IMR-90 (cell line): ENCODE measurements around the gene PADI1. TPM values are rescaled to one million over a fixed set of nuclear protein-coding genes. Genes with fewer than 3 reads are reported as not detected.

Experiments used
- ATAC-seq: fragments of 200-7000 bp; cut with Tn5 transposase; 2 replicates; pipeline ENCODE4 v1.9.1; 2020; ENCODE audit warnings: low read depth, mild to moderate bottlenecking, moderate library complexity
- BruUV-seq: library from RNA; stranded (reverse); fragments of 400-500 nt; replicated peaks from 2 replicates; lab custom pipeline; 2021; lab: Mats Ljungman, UMichigan
- CTCF ChIA-PET: fragments of 300-600 bp; formaldehyde crosslinking; extraction: SDS; loops from one replicate; lab custom pipeline; 2021; ENCODE audit warnings: antibody characterized with exemption; lab: Yijun Ruan, JAX
- POLR2A ChIA-PET: fragments of 300-600 bp; sonication (Branson Sonifier 250); formaldehyde crosslinking; loops from one replicate; lab custom pipeline; 2022; ENCODE audit warnings: antibody characterized with exemption; ENCODE audit not compliant: unreplicated experiment; lab: Charles Lee
- DNase-seq: peaks from one replicate; pipeline ENCODE4 v3.0.0; 2013
- H2AFZ ChIP-seq: replicated peaks from 2 replicates; pipeline ENCODE3; 2013; ENCODE audit warnings: low read length, mild to moderate bottlenecking; ENCODE audit not compliant: poor library complexity
- H2AK5ac ChIP-seq: 2 replicates; pipeline ENCODE4 v1.6.1; 2013; ENCODE audit warnings: low read depth, low read length, inconsistent platforms
- H2AK9ac ChIP-seq: replicated peaks from 2 replicates; pipeline ENCODE3; 2013; ENCODE audit warnings: mild to moderate bottlenecking, low read depth, low read length, moderate library complexity; ENCODE audit not compliant: poor library complexity
- H2BK120ac ChIP-seq: 2 replicates; pipeline ENCODE4 v1.6.1; 2013; ENCODE audit warnings: low read depth, low read length, inconsistent platforms
- H2BK15ac ChIP-seq: 3 replicates; pipeline ENCODE4 v1.6.1; 2013; ENCODE audit warnings: low read depth, low read length, inconsistent platforms
- H2BK20ac ChIP-seq: 2 replicates; pipeline ENCODE4 v1.6.1; 2013; ENCODE audit warnings: low read depth, mild to moderate bottlenecking, inconsistent platforms, low read length, moderate library complexity
- H2BK5ac ChIP-seq: 2 replicates; pipeline ENCODE4 v1.6.1; 2013; ENCODE audit warnings: mild to moderate bottlenecking, low read depth, low read length, inconsistent platforms; ENCODE audit not compliant: poor library complexity, severe bottlenecking
- H3K14ac ChIP-seq: replicated peaks from 2 replicates; pipeline ENCODE4 v1.6.1; 2013; ENCODE audit warnings: low read depth, low read length, inconsistent platforms
- H3K18ac ChIP-seq: 2 replicates; pipeline ENCODE4 v1.6.1; 2013; ENCODE audit warnings: low read depth, low read length, control low read depth
- H3K23ac ChIP-seq: 2 replicates; pipeline ENCODE4 v1.6.1; 2013; ENCODE audit warnings: low read depth, low read length, inconsistent platforms
- H3K27ac ChIP-seq: 2 replicates; pipeline ENCODE4 v1.5.1; 2013; ENCODE audit warnings: mild to moderate bottlenecking, control low read depth, low read length; ENCODE audit not compliant: insufficient read depth
- H3K27me3 ChIP-seq: 2 replicates; pipeline ENCODE4 v1.6.1; 2013; ENCODE audit warnings: low read length; ENCODE audit not compliant: control insufficient read depth, insufficient read depth
- H3K36me3 ChIP-seq: 2 replicates; pipeline ENCODE4 v1.6.1; 2013; ENCODE audit warnings: low read length, mixed read lengths; ENCODE audit not compliant: control insufficient read depth, insufficient read depth
- H3K4ac ChIP-seq: 2 replicates; pipeline ENCODE4 v1.6.1; 2013; ENCODE audit warnings: low read depth, low read length, inconsistent platforms
- H3K4me1 ChIP-seq: 2 replicates; pipeline ENCODE4 v1.6.1; 2013; ENCODE audit warnings: low read length, mixed read lengths; ENCODE audit not compliant: control insufficient read depth, insufficient read depth
- H3K4me2 ChIP-seq: 2 replicates; pipeline ENCODE4 v1.6.1; 2013; ENCODE audit warnings: low read depth, mild to moderate bottlenecking, control low read depth, low read length, moderate library complexity
- H3K4me3 ChIP-seq: 2 replicates; pipeline ENCODE4 v1.5.1; 2013; ENCODE audit warnings: low read depth, mild to moderate bottlenecking, control low read depth, low read length, moderate library complexity; ENCODE audit not compliant: insufficient read depth
- H3K56ac ChIP-seq: 2 replicates; pipeline ENCODE4 v1.6.1; 2013; ENCODE audit warnings: low read length, inconsistent platforms; ENCODE audit not compliant: insufficient read depth; ENCODE audit errors: extremely low read depth
- H3K79me1 ChIP-seq, 2 experiments: 2 replicates each; pipeline ENCODE4 v1.6.1; 2013; ENCODE audit warnings: low read length in 2 of 2, inconsistent platforms in 1 of 2, low read depth in 1 of 2
- H3K9ac ChIP-seq: 2 replicates; pipeline ENCODE4 v1.6.1; 2013; ENCODE audit warnings: low read depth, low read length, control low read depth
- H3K9me1 ChIP-seq: 2 replicates; pipeline ENCODE4 v1.6.1; 2013; ENCODE audit warnings: low read length, inconsistent platforms; ENCODE audit not compliant: insufficient read depth
- H3K9me3 ChIP-seq: 2 replicates; pipeline ENCODE4 v1.6.1; 2013; ENCODE audit warnings: low read length; ENCODE audit not compliant: control insufficient read depth, insufficient read depth
- H4K20me1 ChIP-seq: 2 replicates; pipeline ENCODE4 v1.6.1; 2013; ENCODE audit warnings: low read length, inconsistent platforms; ENCODE audit not compliant: insufficient read depth
- H4K5ac ChIP-seq: 2 replicates; pipeline ENCODE4 v1.6.1; 2013; ENCODE audit warnings: mild to moderate bottlenecking, low read depth, low read length, control low read depth
- H4K8ac ChIP-seq, 2 experiments: 2 replicates each; pipeline ENCODE4 v1.6.1; 2013; ENCODE audit warnings: low read depth in 2 of 2, low read length in 2 of 2, control low read depth in 1 of 2, inconsistent platforms in 1 of 2
- H4K91ac ChIP-seq: 2 replicates; pipeline ENCODE4 v1.6.1; 2013; ENCODE audit warnings: low read depth, low read length, inconsistent platforms; ENCODE audit not compliant: insufficient read depth
- BHLHE40 ChIP-seq: fragments of 150-350 bp; IDR thresholded peaks from 2 replicates; pipeline ENCODE4 v1.6.1; 2016; ENCODE audit warnings: mild to moderate bottlenecking, low read depth, low read length
- CEBPB ChIP-seq: IDR thresholded peaks from 2 replicates; pipeline ENCODE4 v1.6.1; 2012; ENCODE audit warnings: low read depth, low read length, improper control_type of control experiment
- ELK1 ChIP-seq: fragments of 150-350 bp; IDR thresholded peaks from 2 replicates; pipeline ENCODE4 v1.6.1; 2016; ENCODE audit warnings: low read depth, mild to moderate bottlenecking, low read length, moderate library complexity, borderline replicate concordance
- FOS ChIP-seq: fragments of 150-350 bp; IDR thresholded peaks from 2 replicates; pipeline ENCODE4 v1.6.1; 2016; ENCODE audit warnings: low read depth, low read length
- MAFK ChIP-seq: IDR thresholded peaks from 2 replicates; pipeline ENCODE4 v1.6.1; 2012; ENCODE audit warnings: low read depth, low read length, improper control_type of control experiment
- MAZ ChIP-seq: IDR thresholded peaks from 2 replicates; pipeline ENCODE4 v1.6.1; 2012; ENCODE audit warnings: low read depth, mild to moderate bottlenecking, low read length, improper control_type of control experiment, moderate library complexity, borderline replicate concordance
- POLR2A ChIP-seq: IDR thresholded peaks from 2 replicates; pipeline ENCODE4 v1.6.1; 2012; ENCODE audit warnings: mild to moderate bottlenecking, low read depth, low read length
- RAD21 ChIP-seq: IDR thresholded peaks from 2 replicates; pipeline ENCODE4 v1.6.1; 2012; ENCODE audit warnings: low read length, improper control_type of control experiment
- RFX5 ChIP-seq: IDR thresholded peaks from 2 replicates; pipeline ENCODE4 v1.8.0; 2012; ENCODE audit warnings: low read depth, mild to moderate bottlenecking, low read length, moderate library complexity
- USF2 ChIP-seq: fragments of 150-350 bp; IDR thresholded peaks from 2 replicates; pipeline ENCODE4 v1.6.1; 2017; ENCODE audit warnings: mild to moderate bottlenecking, antibody characterized with exemption, low read length, low read depth
- WGBS, 2 experiments: methylation state at CpG; one replicate each; pipeline versions ENCODE4 v1.1.5 to v1.1.7; 2013; ENCODE audit warnings: missing lambda C conversion rate in 2 of 2; ENCODE audit not compliant: insufficient read length in 1 of 2; ENCODE audit errors: extremely low coverage in 2 of 2; 5-methylcytosine and 5-hydroxymethylcytosine counted together
- dilution Hi-C: fragments of 300-500 bp; cut with HindIII; formaldehyde crosslinking; loops from one replicate; pipeline ENCODE4 v1.14.3; 2018; ENCODE audit warnings: low sequenced_read_pairs; ENCODE audit not compliant: unreplicated experiment
- in situ Hi-C: fragments of 300-500 bp; cut with MboI; formaldehyde crosslinking; loops from 3 replicates; pipeline ENCODE4 v1.14.3; 2019; ENCODE audit warnings: low sequenced_read_pairs, inconsistent platforms, mixed read lengths
- intact Hi-C: fragments of 100-400 bp; cut with micrococcal nuclease; formaldehyde crosslinking; loops from 2 replicates; pipeline ENCODE4 v1.10.0; 2022
- polyA plus RNA-seq, 3 experiments: library from polyadenylated mRNA; depleted of rRNA; stranded (reverse); fragments of >200 nt; gene quantifications; 2 replicates each; pipeline ENCODE4 v1.2.3, GENCODE V29; 2012; ENCODE audit warnings: low replicate concordance in 1 of 3
- total RNA-seq: library from RNA; depleted of rRNA; stranded (reverse); fragments of >200 nt; gene quantifications from 2 replicates; pipeline ENCODE4 v1.2.3, GENCODE V29; 2012

The PADI1 gene
- total and polyA plus RNA-seq, 2 of the 4 experiments (the other 2 are of a cell fraction), result 0.17 TPM; not detected in 1

GRCh38 chr1:17207966-17208418 lies 3.1 kb downstream of the PADI1 start:
- H3K27ac ChIP-seq, result no peak overlapping the region
- peaks cover 16% of the 10 kb centered on the region; the same call in 1 of the 2 replicates for H3K9me1 ChIP-seq
- dilution Hi-C loops (no loop called here), in situ Hi-C loops (no loop called here), intact Hi-C loops (no loop called here)
- 0 out of 3 replicates have a peak overlapping the region, but pooled peaks have one; percentile 43 for H2BK15ac ChIP-seq
- H2AFZ ChIP-seq, result peak overlapping the region; percentile 17
- no TSS peak for BruUV-seq
- peaks cover 6% of the 10 kb centered on the region for H3K27me3 ChIP-seq
- no peak overlapping the region for H3K4me3 ChIP-seq
- CTCF ChIA-PET, result interaction anchor here (0.6 kb wide), 1 partner anchor 37 kb away, joined by 3 read pairs; no protein-coding TSS in a partner anchor
- H4K5ac ChIP-seq, result no peak overlapping the region
- POLR2A ChIA-PET, result no interaction called here
- H2BK5ac ChIP-seq, result no peak overlapping the region
- H4K20me1 ChIP-seq, result no peaks in the 10 kb centered on the region
- H3K23ac ChIP-seq, result no peak overlapping the region
- peak overlapping the region in 1 of 2 experiments; percentile 4; a peak in 2 of 4 replicates for H4K8ac ChIP-seq
- peak overlapping the region; percentile 39 for H2AK5ac ChIP-seq
- no peak overlapping the region for H3K56ac ChIP-seq
- H3K4ac ChIP-seq, result peak overlapping the region; percentile 72
- H3K4me1 ChIP-seq, result peaks cover 6% of the 10 kb centered on the region
- TF ChIP-seq RAD21 (no peak), RFX5 (no peak), MAZ (peak; percentile 30; the same call in 1 of the 2 replicates), ELK1 (no peak), USF2 (no peak), BHLHE40 (peak; percentile 74), POLR2A (no peak), FOS (0 out of 2 replicates have a peak, but pooled peaks have one; percentile 49), CEBPB (no peak), MAFK (no peak)
- H4K91ac ChIP-seq, result no peak overlapping the region
- no peaks in the 10 kb centered on the region for H3K36me3 ChIP-seq
- no peaks in the 10 kb centered on the region for H3K9me3 ChIP-seq
- 74% methylated on average over 2 of the region's 2 CpGs; no CpG with 5 or more reads in 1 of the 2 experiments for WGBS, 2 experiments
- no peak overlapping the region for H3K9ac ChIP-seq
- ATAC-seq (peak; percentile 35), DNase-seq (peak; percentile 76)
- no peaks in the 10 kb centered on the region for H3K79me1 ChIP-seq
- H3K4me2 ChIP-seq, result no peak overlapping the region
- H3K18ac ChIP-seq, result no peak overlapping the region
- H2BK20ac ChIP-seq, result peak overlapping the region; percentile 84
- 0 out of 2 replicates have a peak overlapping the region, but pooled peaks have one; percentile 21 for H3K14ac ChIP-seq
- peak overlapping the region; percentile 88 for H2AK9ac ChIP-seq
- H2BK120ac ChIP-seq, result peak overlapping the region; percentile 71
